Right forelimb (tissue), 1 donor: ENCODE measurements around the gene ATXN1.
"Not testable (repeated sequence)": the region's sequence is repeated elsewhere in the genome, so short reads cannot be mapped to it uniquely, and the experiment has no call there.

ENCODE experiments used
- DNase-seq: peaks from one replicate; pipeline ENCODE4 v3.0.0-alpha.2; 2018

ATXN1 gene

DNA sequence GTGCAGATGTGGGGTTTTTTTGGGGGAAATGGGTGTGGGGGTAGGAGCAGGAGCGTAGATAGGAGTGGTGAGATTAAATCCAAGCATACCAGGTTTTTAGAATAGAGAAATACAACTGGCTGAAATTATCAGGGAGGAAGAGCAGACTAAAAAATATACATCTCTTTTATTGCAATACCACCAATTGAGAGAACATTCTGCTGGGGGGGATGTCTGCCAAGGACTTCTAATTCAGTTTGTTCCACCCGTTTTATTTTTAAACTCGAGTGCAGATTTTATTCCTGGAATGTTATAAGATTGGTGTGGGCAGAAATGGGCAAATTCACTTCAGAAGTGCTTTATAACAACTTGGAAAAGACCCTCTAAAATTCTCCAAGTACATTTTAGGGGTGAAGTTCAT lies 330.2 kb downstream of the ATXN1 start:
- DNase-seq: no peak

- DNase-seq: no peak
These were observed 330.7 kb downstream of the ATXN1 start for GRCh38 chr6:16430391-16431089.

GRCh38 chr6:16429669-16430068 lies 331.6 kb downstream of the ATXN1 start:
- DNase-seq: no peak

GRCh38 chr6:16427124-16427523 lies 334.1 kb downstream of the ATXN1 start:
- DNase-seq: no peak

DNA sequence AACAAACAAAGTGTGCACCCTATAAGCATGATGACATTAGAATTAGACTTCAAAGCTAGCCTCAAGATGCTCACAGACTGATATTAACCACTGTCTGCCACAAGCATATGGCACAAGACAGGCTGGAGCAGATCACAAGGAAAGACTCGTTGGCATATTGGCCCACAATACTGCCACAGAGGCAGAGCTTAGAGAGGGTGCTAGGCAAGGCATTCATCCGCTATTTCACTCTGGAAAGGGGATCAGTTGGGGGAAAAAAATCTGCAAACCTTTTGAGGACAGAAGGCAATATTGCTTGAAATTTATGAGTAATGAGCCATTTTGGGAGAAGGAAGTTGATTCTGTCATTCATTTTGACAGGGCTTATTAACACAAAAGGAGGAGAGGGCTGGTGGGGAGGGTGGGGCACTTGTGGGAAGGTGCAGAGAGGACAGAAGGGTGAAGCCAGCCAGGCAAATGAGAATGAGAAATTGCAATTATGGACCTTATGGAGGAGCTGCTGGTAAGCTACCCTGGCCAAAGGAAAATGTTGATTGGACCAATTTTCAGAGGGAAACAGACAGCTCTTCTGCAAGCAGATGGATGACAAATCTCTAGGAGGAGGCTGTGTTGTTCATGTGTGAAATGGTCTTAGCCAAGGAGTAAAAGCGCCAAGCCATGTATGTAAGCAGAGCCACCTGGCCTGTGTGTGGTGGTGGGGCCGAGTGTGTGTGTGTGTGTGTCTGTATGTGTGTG lies 335.2 kb downstream of the ATXN1 start:
- DNase-seq: no peak

DNA sequence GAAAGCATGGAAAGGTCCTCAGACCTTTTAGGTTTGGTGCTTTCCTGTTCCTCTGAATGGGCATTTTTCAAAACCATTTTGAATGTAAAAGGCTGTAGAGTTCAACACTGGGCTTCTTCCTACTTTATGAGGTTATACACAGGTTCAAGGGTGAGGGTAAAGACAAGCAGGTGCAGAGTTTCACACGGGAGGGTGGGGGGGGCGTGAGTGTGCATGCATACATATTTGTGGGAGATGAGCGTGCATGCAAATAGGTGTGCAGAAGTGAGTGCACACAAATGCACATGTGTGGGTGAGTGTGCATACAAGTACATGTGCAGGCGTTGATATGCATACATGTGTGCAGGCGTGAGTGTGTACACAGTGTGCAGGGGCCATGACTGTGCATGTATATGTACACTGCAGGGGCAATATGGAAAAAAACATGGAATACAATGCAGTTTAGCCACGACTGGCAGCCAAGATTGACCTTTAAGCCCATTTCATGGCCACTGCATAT lies 339.7 kb downstream of the ATXN1 start:
- DNase-seq: no peak

GRCh38 chr6:16420715-16421461 lies 340.4 kb downstream of the ATXN1 start:
- no peak for DNase-seq

GRCh38 chr6:16420337-16420714 lies 340.9 kb downstream of the ATXN1 start:
- DNase-seq: no peak

DNA sequence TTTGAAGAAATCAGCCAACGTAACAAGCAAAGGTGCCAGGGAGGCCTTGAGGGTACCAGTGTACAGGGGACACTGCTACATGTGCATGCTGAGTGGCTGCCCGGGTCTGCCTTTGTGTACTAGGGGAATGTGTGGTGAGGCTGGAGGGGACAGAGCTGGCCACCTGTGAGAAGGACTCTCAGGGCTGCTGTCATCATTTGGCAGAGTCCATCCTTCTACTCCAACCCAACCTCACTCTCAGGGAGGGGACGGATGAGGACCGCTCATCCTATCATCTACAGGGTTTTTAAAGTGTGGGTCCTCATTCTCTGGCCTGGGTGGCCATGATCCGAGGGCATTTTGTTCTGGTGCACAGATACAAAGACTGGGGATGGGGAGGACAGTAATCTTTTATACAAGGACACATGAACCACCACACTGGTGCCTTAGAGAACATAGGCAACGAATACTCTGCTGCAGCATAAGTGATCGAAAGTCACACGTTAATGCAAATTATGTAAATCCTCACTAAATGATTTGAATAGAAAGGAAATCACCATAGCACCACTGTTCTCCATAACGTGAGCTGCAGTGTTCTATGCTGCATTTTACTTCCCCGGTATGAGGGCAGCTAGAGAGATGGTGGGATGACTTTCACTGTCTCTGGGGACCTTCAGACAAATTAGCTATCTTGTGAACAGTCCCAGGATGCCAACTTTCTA lies 341.5 kb downstream of the ATXN1 start:
- DNase-seq: no peak

DNA sequence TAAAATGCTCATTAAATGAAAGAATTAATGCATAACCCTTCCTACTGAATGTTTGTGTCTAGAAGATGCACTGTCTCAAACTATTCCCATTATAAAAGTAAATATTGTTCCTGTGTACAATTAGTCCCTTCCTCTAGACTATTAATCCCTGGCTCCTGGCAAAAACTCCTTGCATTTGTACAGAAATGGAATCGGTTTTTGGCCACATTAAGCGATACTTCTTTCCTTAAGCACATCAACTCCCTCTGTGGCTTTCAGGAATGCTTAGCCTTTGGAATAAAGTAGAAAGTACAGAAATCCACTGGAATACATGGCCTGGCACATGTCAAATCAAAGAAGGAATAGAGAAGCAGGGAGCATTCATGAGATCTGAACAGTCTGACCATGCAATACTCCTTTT lies 343.1 kb downstream of the ATXN1 start:
- DNase-seq: no peak

- no peak for DNase-seq
These were observed 345.6 kb downstream of the ATXN1 start for GRCh38 chr6:16415677-16416076.

DNA sequence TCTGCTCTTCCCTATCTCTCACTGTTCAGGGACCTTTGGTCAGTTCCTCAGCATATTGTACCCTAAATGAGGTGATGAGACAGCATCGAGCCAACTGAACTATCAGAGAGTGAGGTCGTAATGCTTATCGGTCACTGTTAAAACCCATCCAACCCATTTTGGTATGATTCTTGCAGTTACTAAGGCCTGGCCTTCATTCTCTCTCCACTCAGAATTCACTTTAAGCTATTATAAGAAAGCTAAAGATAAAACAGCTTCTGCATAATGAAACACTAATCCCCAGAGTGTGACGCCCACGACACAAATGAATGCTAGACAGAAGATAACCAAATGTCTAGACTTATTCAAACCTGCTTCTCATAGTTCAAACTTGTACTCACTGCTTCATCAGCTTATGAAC lies 347.1 kb downstream of the ATXN1 start:
- no peak for DNase-seq

- no peak for DNase-seq
These were observed 347.9 kb downstream of the ATXN1 start for GRCh38 chr6:16413399-16413798.

DNA sequence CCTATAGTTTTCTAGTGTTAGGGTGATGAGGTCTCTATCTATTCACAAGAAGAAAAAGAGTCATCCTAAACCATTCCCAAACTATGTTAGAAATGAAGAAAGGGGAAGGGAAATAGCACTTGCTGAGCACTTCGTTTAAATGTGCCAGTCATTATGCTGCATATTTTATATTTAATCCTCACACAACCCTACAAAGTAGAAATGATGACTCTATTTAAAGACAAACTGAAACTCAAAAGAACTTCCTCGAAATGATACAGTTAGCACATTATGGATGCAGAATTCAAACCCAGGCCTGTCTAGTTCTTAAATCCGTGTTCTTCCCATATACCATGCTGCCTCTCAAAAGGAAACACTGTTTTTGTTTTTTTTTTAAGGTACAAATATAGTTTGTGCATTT lies 348.3 kb downstream of the ATXN1 start:
- DNase-seq: no peak

- no peak for DNase-seq
These were observed 349.1 kb downstream of the ATXN1 start for GRCh38 chr6:16412171-16412570.

GRCh38 chr6:16409531-16410441 lies 351.5 kb downstream of the ATXN1 start:
- DNase-seq: peak; percentile 67

DNA sequence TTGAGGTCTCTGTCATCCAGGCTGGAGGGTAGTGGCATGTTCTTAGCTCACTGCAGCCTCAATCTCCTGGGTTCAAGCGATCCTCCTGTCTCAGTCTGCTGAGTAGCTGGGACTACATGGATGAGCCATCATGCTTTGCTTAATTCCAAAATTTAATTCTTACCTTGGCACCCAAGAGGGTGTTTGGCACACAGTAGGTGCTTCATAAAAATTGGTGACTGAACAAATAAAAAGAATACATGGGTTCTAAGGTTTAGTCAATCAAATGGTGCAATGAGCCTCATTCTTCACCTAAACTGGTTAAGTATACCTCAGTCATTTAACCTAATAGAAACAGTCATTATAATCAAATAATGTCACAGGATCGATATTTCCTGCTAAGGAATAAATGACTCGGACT lies 352.5 kb downstream of the ATXN1 start:
- no peak for DNase-seq

DNA sequence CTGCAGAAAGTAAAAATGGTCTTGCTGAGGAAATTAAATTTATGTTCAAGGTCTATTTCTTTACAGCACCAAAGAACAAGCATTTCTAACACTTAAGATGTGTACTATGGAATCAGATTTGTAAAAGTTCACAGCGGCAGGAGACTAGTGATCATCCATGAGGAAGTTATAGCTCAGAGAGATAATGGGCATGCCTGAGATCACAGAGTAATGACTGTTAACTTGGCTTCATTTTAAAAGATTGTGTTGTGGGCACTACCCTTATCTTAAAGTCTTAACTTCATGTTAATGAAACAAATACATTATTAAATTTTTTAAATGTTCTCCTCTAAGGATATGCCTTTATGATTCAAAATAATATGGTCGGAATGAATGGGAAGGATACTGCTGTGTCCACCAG lies 354.3 kb downstream of the ATXN1 start:
- DNase-seq: no peak

- DNase-seq: not testable (repeated sequence)
These were observed 354.7 kb downstream of the ATXN1 start for GRCh38 chr6:16406538-16406937.

DNA sequence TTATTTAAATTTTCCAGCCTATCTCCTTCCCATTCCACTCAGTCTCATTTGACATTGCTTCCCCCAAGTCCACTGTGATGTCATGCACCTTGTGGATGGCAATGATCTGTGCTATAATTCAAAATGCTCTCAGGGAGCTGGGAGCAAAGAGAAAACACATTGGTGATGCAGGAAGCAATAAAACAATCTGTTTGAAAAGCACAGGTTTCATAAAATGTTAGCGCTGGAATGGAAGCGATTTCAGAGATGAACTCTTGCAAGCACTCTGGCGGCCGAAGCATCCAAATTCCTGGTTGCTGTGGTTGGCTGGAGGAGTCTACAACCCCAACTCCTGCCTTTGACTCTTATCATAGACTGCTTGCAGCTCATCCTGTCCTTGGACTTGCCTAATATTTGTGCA lies 355.9 kb downstream of the ATXN1 start:
- no peak for DNase-seq

GRCh38 chr6:16404456-16404855 lies 356.8 kb downstream of the ATXN1 start:
- no peak for DNase-seq

DNA sequence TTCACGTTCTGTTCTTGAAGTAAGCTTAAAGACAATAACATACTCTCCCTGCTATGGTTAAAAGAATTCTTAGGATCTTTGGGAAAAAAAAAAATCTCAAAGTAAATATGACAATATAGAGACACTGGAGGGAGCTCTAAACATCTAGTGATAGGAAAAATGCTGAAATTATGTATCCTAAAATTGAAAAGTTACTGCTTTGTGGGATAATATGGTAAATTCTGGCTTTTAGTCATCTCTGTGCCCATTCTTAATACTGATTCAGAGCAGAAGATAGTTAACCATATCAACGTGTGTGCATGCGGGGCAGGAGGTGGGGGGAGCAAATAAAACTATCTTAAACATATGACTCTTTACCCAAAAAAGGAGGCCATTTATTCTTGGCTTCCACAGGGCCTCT lies 357.4 kb downstream of the ATXN1 start:
- no peak for DNase-seq
